ENCODE measurements around the gene NUAK2.
A peak's percentile ranks its signal among the peaks of the same experiment; 100 is the strongest.
"Not testable (repeated sequence)": the region's sequence is repeated elsewhere in the genome, so short reads cannot be mapped to it uniquely, and the experiment has no call there.

Gene NUAK2

GRCh38 chr1:205321162-205321958, at the start of gene NUAK2:
TSS of gene NUAK2 (minus strand) at chr1:205321745. CDS start at chr1:205321628, 117 bp downstream.
- peak; percentile 90 for DNase-seq

DNA sequence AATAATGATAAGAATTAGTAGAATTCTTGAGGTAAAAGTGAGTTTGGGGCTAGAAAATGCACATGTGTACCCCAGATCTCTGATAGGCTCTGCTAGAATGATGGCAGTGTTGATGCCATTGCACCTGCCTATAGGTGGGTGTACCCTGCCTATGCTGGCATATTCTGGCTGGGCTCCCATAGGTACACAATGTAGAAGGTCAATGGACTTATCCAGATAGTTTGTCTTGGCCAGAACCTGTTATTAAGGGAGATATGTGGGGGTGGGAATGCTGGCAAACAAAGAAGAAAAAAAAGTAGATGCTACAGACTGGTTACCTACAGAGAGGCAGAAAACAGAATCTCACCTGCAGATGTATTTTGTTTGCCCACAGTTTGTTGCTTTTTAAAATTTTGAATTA, 49.2 kb upstream of the NUAK2 start:
- no peak for DNase-seq
- no peak for ATAC-seq

More at GRCh38 chr1:205321162-205321958, at the start of gene NUAK2:
- ATAC-seq = peak; percentile 84

DNA sequence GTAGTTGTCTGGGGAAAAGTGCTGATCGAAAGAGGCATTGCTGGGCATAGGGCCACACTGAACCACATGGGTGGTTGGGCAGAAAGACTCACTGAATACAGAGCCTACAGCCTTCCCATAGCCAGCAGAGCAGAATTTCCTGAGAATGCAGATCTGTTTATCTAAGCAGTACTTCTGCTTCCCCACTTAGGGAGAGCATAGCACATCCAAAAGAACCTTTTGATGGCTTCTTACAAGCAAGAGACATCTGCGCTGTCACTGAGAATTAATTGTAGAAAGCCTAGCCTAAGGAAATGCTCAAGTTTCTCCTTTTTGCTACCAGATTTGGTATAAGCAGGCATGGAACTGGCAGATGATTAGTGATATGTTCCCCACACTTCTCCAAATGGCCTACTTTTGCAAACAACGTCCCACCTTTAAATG, 48.2 kb upstream of the NUAK2 start:
- no peak for DNase-seq
- no peak for ATAC-seq

- no peak for DNase-seq
- no peak for ATAC-seq
Observed at GRCh38 chr1:205368478-205368877, 46.9 kb upstream of the NUAK2 start.

- DNase-seq = no peak
- no peak for ATAC-seq
Observed at GRCh38 chr1:205365945-205366463, 44.5 kb upstream of the NUAK2 start.

- DNase-seq, ATAC-seq: not testable (repeated sequence)
Observed at GRCh38 chr1:205365086-205365485, 43.5 kb upstream of the NUAK2 start.

DNA sequence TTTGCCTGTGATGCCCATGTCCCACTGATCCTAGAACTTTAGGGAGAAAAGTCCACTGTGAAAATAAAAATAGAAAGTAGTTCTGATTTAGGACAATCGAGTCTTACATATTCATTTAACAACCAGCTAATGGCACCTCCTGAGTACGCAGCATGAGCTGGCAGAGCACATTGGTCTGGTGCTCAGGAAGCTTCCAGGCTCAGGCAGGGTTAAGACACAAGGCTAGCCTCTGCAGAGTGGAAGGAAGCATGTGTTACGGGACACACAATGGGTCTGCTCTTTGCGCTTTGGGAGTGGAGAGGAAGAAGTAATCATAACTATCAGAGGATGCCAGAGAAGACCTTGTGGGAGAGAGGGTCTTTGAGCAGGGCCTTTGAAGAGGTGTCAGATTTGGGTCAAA, 39.3 kb upstream of the NUAK2 start:
- DNase-seq (no peak), ATAC-seq (no peak)

GRCh38 chr1:205359771-205360565, 38.4 kb upstream of the NUAK2 start:
- DNase-seq = no peak
- no peak for ATAC-seq

DNA sequence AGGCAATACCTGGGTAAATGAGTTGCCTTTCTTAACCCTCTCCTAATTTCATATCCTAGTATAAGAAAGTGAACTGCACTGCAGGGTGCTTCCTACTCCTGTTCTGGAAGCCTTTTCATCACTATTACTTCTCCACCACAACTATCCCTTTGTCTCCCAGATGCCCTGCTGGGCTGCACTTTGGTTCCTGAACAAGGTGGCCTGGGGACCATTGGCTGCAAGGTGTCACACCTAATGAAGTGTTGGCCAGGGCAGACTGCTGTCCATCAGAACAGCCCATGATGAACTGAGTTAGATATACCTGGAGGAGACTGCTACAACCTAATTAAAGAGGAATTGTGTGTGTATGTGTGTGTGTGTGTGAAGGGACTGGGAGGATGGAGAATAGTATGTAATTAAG, 37.0 kb upstream of the NUAK2 start:
- ATAC-seq = no peak

DNA sequence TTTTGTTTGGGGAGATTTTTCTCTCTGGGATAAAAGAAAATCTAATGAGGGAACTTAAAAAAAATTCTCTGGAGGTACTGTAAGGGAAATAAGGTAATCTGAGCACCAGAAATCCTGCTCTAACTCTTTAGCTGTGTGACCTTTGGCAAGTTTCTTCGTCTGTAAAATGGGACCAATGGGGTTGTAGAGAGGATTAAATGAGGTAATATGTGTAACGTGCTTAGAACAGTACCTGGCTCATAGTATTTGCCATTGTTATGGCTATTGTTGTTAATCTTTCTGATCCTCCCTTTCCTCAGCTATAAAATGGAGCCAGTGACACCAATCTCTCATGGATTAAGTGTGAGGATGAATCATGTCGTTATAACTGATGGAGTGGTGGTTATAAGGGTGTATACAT, 36.0 kb upstream of the NUAK2 start:
- DNase-seq (no peak), ATAC-seq (no peak)

More for the DNA sequence above, 37.0 kb upstream of the NUAK2 start:
- no peak for DNase-seq

GRCh38 chr1:205356440-205357139, 35.0 kb upstream of the NUAK2 start, which contains the start of gene KLHDC8A:
TSS of gene KLHDC8A (minus strand) at chr1:205356922. CDS start at chr1:205343604, 13,318 bp downstream.
- no peak for DNase-seq
- no peak for ATAC-seq

DNA sequence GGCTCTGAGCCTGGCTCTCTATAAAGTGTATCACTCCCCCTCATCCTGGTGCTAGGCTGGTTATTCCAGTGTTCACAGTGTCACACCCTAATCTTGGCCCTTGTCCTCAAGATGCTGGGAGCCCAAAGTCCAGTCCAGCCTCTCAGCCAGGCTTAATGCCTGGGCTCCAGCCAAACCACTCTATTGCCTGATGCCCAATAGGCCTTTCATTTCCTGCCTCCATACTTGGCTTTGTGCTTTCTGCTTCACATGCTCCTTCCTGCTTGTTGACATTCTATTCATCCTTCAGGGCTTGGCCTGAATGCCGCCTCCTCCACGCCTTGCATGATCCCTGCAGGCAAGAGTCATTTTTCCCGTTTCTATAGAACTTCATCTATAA, 33.5 kb upstream of the NUAK2 start:
- DNase-seq (no peak), ATAC-seq (no peak)

DNA sequence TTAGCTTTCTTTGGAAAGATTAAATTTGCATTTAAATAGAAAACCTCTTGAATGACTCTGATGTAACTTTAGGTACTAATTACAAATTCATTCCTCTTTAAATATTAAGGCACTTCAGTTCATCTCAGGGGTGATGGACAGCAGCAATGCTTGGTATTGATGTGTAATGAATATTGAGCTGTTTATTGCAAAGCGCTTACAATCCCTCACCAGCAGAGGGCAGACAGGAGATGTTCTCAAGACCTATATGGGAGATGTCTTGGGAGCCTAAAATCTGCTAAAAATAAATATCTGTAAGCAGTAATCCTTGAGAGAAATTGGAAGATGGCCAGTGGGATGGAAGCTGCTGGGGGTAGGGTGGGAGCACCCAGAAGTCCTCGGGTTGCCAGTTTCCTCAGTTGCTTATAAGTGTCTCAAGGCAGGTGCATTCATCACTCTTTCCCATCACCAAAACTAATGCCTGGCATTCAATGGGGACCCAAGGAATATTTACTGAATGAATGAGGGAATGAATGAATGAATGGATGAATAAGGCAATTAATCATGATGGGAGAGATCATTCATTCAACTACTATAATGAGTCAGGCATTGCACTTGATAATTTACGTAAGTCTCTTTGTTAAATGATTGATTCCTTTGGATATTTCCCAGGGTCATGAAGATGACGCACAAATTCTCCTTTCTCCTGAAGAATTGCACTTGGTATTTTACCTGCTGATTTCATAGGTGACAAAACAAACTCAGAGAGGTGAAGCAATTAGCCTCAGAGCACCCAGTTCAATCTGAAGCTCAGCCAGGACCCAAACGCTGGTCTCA, 32.9 kb upstream of the NUAK2 start:
- ATAC-seq = peak; percentile 60

DNA sequence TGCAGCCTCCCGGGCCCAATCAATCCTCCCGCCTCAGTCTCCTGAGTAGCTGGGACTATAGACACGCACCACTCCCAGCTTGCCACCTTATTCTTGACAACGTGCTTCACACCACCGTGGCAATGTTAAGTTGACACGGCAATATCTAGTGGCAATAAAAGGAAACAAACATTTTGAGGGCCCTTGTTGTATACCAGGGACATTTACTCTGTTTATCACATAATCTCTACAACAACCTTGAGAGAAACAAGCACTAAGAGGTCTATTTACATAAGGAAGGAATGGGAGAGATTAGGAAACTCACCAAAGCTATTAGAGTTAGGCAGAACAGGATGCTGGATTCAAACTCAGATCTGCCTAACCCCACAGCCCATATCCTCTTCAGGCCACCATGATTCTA, 32.1 kb upstream of the NUAK2 start:
- ATAC-seq (no peak), DNase-seq (no peak)

More for the DNA sequence above, 32.9 kb upstream of the NUAK2 start:
- peak; percentile 65 for DNase-seq

DNA sequence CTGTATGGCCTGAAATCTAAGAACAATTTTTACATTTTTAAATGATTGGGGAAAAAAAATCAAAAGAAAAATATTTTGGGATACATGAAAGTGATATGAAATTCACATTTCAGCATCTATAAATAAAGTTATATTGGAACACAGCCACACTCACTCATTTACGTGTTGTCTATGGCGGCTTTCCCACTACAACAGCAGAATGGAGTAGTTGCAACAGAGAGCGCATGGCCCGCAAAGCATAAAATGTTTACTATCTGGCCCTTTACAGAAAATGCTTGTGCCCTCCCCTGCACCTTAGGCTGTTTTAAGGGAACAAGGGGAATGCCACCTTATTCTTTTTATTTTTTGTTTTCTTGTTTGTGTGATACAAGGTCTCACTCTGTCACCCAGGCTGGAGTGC, 31.6 kb upstream of the NUAK2 start:
- ATAC-seq (no peak), DNase-seq (no peak)

GRCh38 chr1:205351984-205352713, 30.6 kb upstream of the NUAK2 start:
- ATAC-seq (no peak), DNase-seq (no peak)

GRCh38 chr1:205350691-205351141, 29.2 kb upstream of the NUAK2 start:
- DNase-seq = no peak
- ATAC-seq = no peak

GRCh38 chr1:205350124-205350523, 28.6 kb upstream of the NUAK2 start:
- ATAC-seq (no peak), DNase-seq (no peak)

DNA sequence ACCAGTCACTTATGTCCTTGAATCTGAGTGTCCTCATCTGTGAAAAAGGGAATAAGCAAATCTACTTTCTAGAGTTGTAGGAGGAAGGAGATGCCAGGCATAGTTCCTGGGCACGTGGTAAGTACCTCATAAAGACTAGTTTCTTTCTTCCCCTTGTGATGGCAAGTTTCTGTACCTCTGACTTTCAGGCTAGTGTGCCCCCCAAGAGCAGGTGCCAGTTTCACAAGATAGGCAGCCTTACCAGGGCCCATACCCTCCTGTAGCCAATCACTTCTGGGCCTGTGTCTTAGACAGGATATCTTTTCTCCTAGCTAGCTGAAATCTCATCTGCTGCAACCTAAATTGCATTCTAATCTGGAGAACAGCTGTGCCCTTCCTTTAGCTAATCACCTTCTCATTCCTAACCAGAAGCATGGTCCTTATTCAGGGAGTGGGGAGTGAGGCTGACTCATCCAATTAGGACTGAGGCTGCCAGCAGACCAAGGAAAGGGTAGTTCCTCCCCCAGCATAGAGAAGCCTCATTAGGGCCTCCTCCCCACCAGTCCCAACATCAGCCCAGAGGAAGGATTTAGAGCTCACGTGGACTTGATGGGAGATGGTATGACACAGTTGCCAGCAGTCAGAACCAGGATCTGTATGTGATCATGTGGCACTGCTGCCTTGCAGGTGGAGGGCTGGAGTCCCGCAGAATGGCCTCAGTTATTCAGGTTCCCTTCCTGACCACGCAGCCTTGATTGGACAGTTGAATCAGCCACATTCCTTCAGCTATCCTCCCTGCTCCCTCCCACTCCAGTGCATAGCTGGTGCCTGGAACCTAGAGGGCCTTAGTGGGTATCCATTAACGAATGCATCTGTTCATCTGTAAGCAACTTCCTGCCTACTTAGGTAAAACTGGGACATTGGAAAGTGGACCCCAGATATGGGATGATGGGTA, 27.3 kb upstream of the NUAK2 start:
- DNase-seq (no peak), ATAC-seq (no peak)

Measured in stimulated activated naive CD8-positive, alpha-beta T cell treated with anti-CD3 and anti-CD28 coated beads, Interleukin-15, Interleukin-2, amounts not matched to agents 100 U/mL and 50 U/mL, for 24 hours (primary cell).